K562 (cell line): Measurements from ENCODE around the gene CCSER2. TPM values are rescaled to one million over a fixed set of nuclear protein-coding genes. Genes with fewer than 3 reads are reported as not detected.

Experiments used
- ATAC-seq: fragments of 200-7000 bp; cut with Tn5 transposase; 3 replicates; pipeline ENCODE4 v1.9.1; 2020; ENCODE audit warnings: moderate library complexity
- BruUV-seq: library from RNA; stranded (reverse); fragments of 400-500 nt; replicated peaks from 2 replicates; lab custom pipeline; 2021; lab: Mats Ljungman, UMichigan
- CTCF ChIA-PET: fragments of 300-600 bp; formaldehyde crosslinking; extraction: SDS; loops from one replicate; lab custom pipeline; 2021; ENCODE audit warnings: low intra/inter-chr PET ratio; lab: Yijun Ruan, JAX
- POLR2A ChIA-PET: fragments of 300-600, 350-650 bp; sonication (Branson Sonifier 250); formaldehyde crosslinking; extraction: SDS; loops from one replicate; lab custom pipeline; 2021; ENCODE audit warnings: antibody characterized with exemption, inconsistent platforms; lab: Yijun Ruan, JAX
- DNase-seq, 4 experiments: peaks; one replicate each; pipeline versions ENCODE4 v3.0.0 to v3.0.0-alpha.2; 2011 to 2018; ENCODE audit warnings: low spot score in 3 of 4, mixed read lengths in 3 of 4; ENCODE audit errors: extremely low read depth in 1 of 4
- FAIRE-seq: peaks from 2 replicates; lab custom pipeline; 2011; peaks lifted over from hg19 to GRCh38; lab: Jason Lieb, UNC
- H2AFZ ChIP-seq: 2 replicates; pipeline ENCODE4 v1.6.0; 2011; ENCODE audit warnings: low read depth, low read length, control low read depth, inconsistent platforms
- H3K27ac ChIP-seq: fragments of 200-600 bp; 3 replicates; pipeline ENCODE4 v1.8.0; 2011; ENCODE audit warnings: low read depth, mild to moderate bottlenecking, control low read depth, inconsistent platforms, low read length, moderate library complexity, mixed read lengths; ENCODE audit errors: extremely low read depth
- H3K27me3 ChIP-seq, 2 experiments: fragments of 300-600 bp in 1 of 2; 2 replicates in 1 of 2; 3 replicates in 1 of 2; pipeline versions ENCODE4 v1.6.0 to v1.8.0; 2011; ENCODE audit warnings: inconsistent platforms in 2 of 2, low read length in 2 of 2, mild to moderate bottlenecking in 1 of 2, mixed read lengths in 1 of 2, moderate library complexity in 1 of 2; ENCODE audit not compliant: control insufficient read depth in 2 of 2, insufficient read depth in 2 of 2
- H3K36me3 ChIP-seq: fragments of 300-600 bp; 3 replicates; pipeline ENCODE4 v1.8.0; 2011; ENCODE audit warnings: mild to moderate bottlenecking, low read length, inconsistent platforms; ENCODE audit not compliant: control insufficient read depth, insufficient read depth
- H3K4me1 ChIP-seq, 2 experiments: fragments of 200-600 bp in 1 of 2; replicated peaks in 1 of 2; 2 replicates in 1 of 2; 3 replicates in 1 of 2; pipeline versions ENCODE4 v1.5.1 to v1.8.0; 2011; ENCODE audit warnings: inconsistent platforms in 2 of 2, low read length in 2 of 2, mild to moderate bottlenecking in 1 of 2, mixed read lengths in 1 of 2, moderate library complexity in 1 of 2; ENCODE audit not compliant: control insufficient read depth in 2 of 2, insufficient read depth in 2 of 2
- H3K4me2 ChIP-seq: 2 replicates; pipeline ENCODE4 v1.6.1; 2011; ENCODE audit warnings: low read length, control low read depth, inconsistent platforms, mixed read lengths; ENCODE audit not compliant: insufficient read depth
- H3K4me3 ChIP-seq: fragments of 200-600 bp; sonication (generic), shearing (Covaris generic); 2 replicates; pipeline ENCODE4 v1.5.1; 2016; ENCODE audit warnings: control low read depth, inconsistent platforms
- H3K79me2 ChIP-seq: fragments of 200-600 bp; 3 replicates; pipeline ENCODE4 v1.8.0; 2011; ENCODE audit warnings: low read length, inconsistent platforms; ENCODE audit not compliant: control insufficient read depth, insufficient read depth
- H3K9ac ChIP-seq, 2 experiments: 2 replicates each; pipeline versions ENCODE4 v1.6.0 to v1.6.1; 2011; ENCODE audit warnings: low read depth in 2 of 2, low read length in 2 of 2, control low read depth in 1 of 2, inconsistent platforms in 1 of 2, mild to moderate bottlenecking in 1 of 2, mixed read lengths in 1 of 2; ENCODE audit not compliant: insufficient read depth in 1 of 2
- H3K9me1 ChIP-seq: one replicate; pipeline ENCODE4 v1.6.0; 2011; ENCODE audit warnings: inconsistent platforms, mild to moderate bottlenecking, low read length, moderate library complexity; ENCODE audit not compliant: control insufficient read depth, insufficient read depth
- H3K9me3 ChIP-seq: replicated peaks from 2 replicates; pipeline ENCODE4 v1.5.1; 2011; ENCODE audit warnings: low read depth, low read length, inconsistent platforms; ENCODE audit not compliant: control insufficient read depth, insufficient read depth
- H4K20me1 ChIP-seq: replicated peaks from 2 replicates; pipeline ENCODE4 v1.6.1; 2011; ENCODE audit warnings: low read length, inconsistent platforms, mixed read lengths; ENCODE audit not compliant: control insufficient read depth, insufficient read depth
- CSDE1 ChIP-seq, 2 experiments: fragments of 450-650 bp; IDR thresholded peaks; 2 replicates each; pipeline ENCODE4 v1.6.1; 2016; ENCODE audit warnings: mild to moderate bottlenecking in 1 of 2
- HNRNPK ChIP-seq: fragments of 200-400 bp; formaldehyde crosslinking; IDR thresholded peaks from one replicate; pipeline ENCODE4 v1.6.1; 2018; ENCODE audit warnings: mild to moderate bottlenecking, low read depth, low read length; ENCODE audit not compliant: poor library complexity, severe bottlenecking
- MAFF ChIP-seq: IDR thresholded peaks from 2 replicates; pipeline ENCODE4 v1.6.1; 2012; ENCODE audit warnings: low read length, improper control_type of control experiment
- MCM2 ChIP-seq: fragments of 450-650 bp; IDR thresholded peaks from 2 replicates; pipeline ENCODE4 v1.6.1; 2017; ENCODE audit warnings: low read depth, mild to moderate bottlenecking
- NFRKB ChIP-seq: fragments of 450-650 bp; IDR thresholded peaks from 2 replicates; pipeline ENCODE4 v1.6.1; 2016; ENCODE audit warnings: low read depth
- SIN3A ChIP-seq, 2 experiments: fragments of 150-350 bp in 1 of 2; IDR thresholded peaks; 2 replicates each; pipeline ENCODE4 v1.6.1; 2011 to 2016; ENCODE audit warnings: borderline replicate concordance in 2 of 2, low read depth in 2 of 2, low read length in 2 of 2, mild to moderate bottlenecking in 2 of 2, moderate library complexity in 2 of 2; ENCODE audit not compliant: control insufficient read depth in 1 of 2
- ZBED1 ChIP-seq: IDR thresholded peaks from 2 replicates; pipeline ENCODE4 v1.6.1; 2014
- ZNF316 ChIP-seq: fragments of 450-650 bp; IDR thresholded peaks from 2 replicates; pipeline ENCODE4 v1.6.1; 2016
- ZNF717 ChIP-seq: fragments of 250-450 bp; sonication (Bioruptor Pico); IDR thresholded peaks from 2 replicates; pipeline ENCODE4 v1.5.0; 2021
- ZNF778 ChIP-seq: fragments of 450-650 bp; formaldehyde crosslinking; IDR thresholded peaks from 2 replicates; pipeline ENCODE4 v1.4.0; 2020; ENCODE audit warnings: mild to moderate bottlenecking, moderate library complexity
- WGBS: fragments of 100-300 bp; shearing (Covaris generic); methylation state at CpG from one replicate; pipeline ENCODE4 v1.1.6; 2016; ENCODE audit warnings: low coverage, mixed read lengths; ENCODE audit not compliant: insufficient coverage; ENCODE audit errors: missing lambda C conversion rate; 5-methylcytosine and 5-hydroxymethylcytosine counted together
- in situ Hi-C: fragments of 300-500 bp; cut with MboI; formaldehyde crosslinking; loops from 4 replicates; pipeline ENCODE4 v1.15.0; 2018; ENCODE audit warnings: inconsistent platforms, mixed read lengths
- intact Hi-C: fragments of 100-400 bp; cut with micrococcal nuclease; formaldehyde crosslinking; loops from 2 replicates; pipeline ENCODE4 v1.14.2; 2022
- polyA plus RNA-seq, 8 experiments: library from polyadenylated mRNA; depleted of rRNA in 4 of 8; stranded (reverse) in 5 of 8; unstranded in 3 of 8; fragments of >200 nt; fragmentation: Nextera tagmentation in 2 of 8; fragmentation: Illumina TruSeq in 1 of 8; extraction: Ambion mirVana in 2 of 8; extraction: Trizol in 1 of 8; gene quantifications; 2 replicates each; pipeline versions ENCODE4 v1.2.1 to v1.2.3, GENCODE V29; 2011 to 2014; ENCODE audit warnings: inconsistent platforms in 1 of 8, missing spikeins in 1 of 8
- total RNA-seq, 7 experiments: library from RNA; depleted of rRNA in 6 of 7; stranded (reverse); fragments of >200 nt in 6 of 7; fragmentation: Illumina TruSeq in 2 of 7; extraction: Trizol in 2 of 7; gene quantifications; 2 replicates each; pipeline versions ENCODE4 v1.2.1 to v1.2.3, GENCODE V29; 2011 to 2021; ENCODE audit warnings: low replicate concordance in 1 of 7
- TF ChIP-seq, protein P1 (sequence below): sonication (generic); formaldehyde crosslinking; IDR thresholded peaks from 2 replicates; pipeline ENCODE4 v1.8.0; 2022; ENCODE audit warnings: mild to moderate bottlenecking, missing genetic modification reagents
- TF ChIP-seq, protein P2 (sequence below): IDR thresholded peaks from 2 replicates; pipeline ENCODE4 v1.6.1; 2016; ENCODE audit warnings: missing genetic modification characterization, missing compliant biosample characterization
- TF ChIP-seq, protein P3 (sequence below): sonication (generic); formaldehyde crosslinking; IDR thresholded peaks from 2 replicates; pipeline ENCODE4 v1.8.1; 2022; ENCODE audit warnings: missing genetic modification reagents
- TF ChIP-seq, protein P4 (sequence below): sonication (generic); formaldehyde crosslinking; IDR thresholded peaks from 2 replicates; pipeline ENCODE4 v1.8.0; 2022; ENCODE audit warnings: missing genetic modification reagents, mild to moderate bottlenecking, borderline replicate concordance

The CCSER2 gene
- total and polyA plus RNA-seq, 9 of the 15 experiments (the other 6 are each of a cell fraction or from before 2014, with no cell fraction given), result 2.7 to 15.1 (median 9.7) TPM

DNA sequence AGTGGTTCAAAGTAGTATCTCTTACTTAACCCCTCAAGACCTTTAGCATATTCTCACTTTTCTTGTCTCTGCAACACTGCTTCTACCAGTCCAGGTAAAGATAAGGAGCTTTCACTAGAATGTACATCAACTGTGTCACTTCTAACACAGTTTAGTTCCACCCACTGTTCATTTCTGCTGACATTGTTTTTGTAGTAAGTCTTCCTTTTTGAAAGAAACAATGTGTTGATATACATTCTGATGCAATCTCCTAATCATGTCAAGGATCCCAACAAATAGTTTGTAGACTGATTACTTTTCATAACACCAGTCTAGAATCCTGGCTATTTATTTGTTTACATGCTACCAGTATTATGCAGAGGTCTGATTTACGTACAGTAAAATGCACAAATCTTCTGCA lies 47.5 kb downstream of the CCSER2 start:
- intact Hi-C loops, result loop anchor here (1.0 to 10.0 kb wide), 3 partner anchors 112 to 339 kb away; no protein-coding TSS in a partner anchor
- CTCF ChIA-PET, result interaction anchor here (0.8 to 5.4 kb wide), 3 partner anchors 111 to 162 kb away, joined by 4 to 58 read pairs (median 13); no protein-coding TSS in a partner anchor
- no peak for DNase-seq
- Histone ChIP-seq H3K4me1 (no peaks in the 10 kb centered on the region), H3K79me2 (no peaks in the 10 kb centered on the region), H2AFZ (no peak overlapping the region), H3K27ac (no peak overlapping the region), H3K4me2 (no peak overlapping the region), H3K36me3 (peaks cover 9% of the 10 kb centered on the region; the same call in 2 of the 3 replicates), H3K9ac (no peak overlapping the region), H3K9me1 (no peaks in the 10 kb centered on the region), H3K9me3 (no peaks in the 10 kb centered on the region), H4K20me1 (no peaks in the 10 kb centered on the region), H3K27me3 (no peaks in the 10 kb centered on the region), H3K4me3 (no peak overlapping the region)
- no peak for ATAC-seq
- in situ Hi-C loops, result no loop called here
- POLR2A ChIA-PET, result no interaction called here
- no peak for FAIRE-seq
- BruUV-seq, result no TSS peak
- WGBS, result 79% methylated on average over 1 of the region's 1 CpG
- TF ChIP-seq NFRKB (no peak), MCM2 (no peak), ZNF778 (no peak), ZBED1 (no peak), ZNF717 (CRISPR knock-in tag) (no peak), SIN3A (IDR thresholded peaks at IDR 0.05; ENCODE audit: borderline replicate concordance in 2 of 2, control insufficient read depth in 1 of 2, low read depth in 2 of 2, low read length in 2 of 2) (no peak), MAFF (peak; percentile 20; the same call in 1 of the 2 replicates), ZNF316 (peak; percentile 63), CSDE1 (IDR thresholded peaks at IDR 0.05) (no peak), HNRNPK (no peak)
- TF ChIP-seq, protein P1, sequence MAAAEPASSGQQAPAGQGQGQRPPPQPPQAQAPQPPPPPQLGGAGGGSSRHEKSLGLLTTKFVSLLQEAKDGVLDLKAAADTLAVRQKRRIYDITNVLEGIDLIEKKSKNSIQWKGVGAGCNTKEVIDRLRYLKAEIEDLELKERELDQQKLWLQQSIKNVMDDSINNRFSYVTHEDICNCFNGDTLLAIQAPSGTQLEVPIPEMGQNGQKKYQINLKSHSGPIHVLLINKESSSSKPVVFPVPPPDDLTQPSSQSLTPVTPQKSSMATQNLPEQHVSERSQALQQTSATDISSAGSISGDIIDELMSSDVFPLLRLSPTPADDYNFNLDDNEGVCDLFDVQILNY (CRISPR knock-in tag), result no peak
- TF ChIP-seq, protein P2, sequence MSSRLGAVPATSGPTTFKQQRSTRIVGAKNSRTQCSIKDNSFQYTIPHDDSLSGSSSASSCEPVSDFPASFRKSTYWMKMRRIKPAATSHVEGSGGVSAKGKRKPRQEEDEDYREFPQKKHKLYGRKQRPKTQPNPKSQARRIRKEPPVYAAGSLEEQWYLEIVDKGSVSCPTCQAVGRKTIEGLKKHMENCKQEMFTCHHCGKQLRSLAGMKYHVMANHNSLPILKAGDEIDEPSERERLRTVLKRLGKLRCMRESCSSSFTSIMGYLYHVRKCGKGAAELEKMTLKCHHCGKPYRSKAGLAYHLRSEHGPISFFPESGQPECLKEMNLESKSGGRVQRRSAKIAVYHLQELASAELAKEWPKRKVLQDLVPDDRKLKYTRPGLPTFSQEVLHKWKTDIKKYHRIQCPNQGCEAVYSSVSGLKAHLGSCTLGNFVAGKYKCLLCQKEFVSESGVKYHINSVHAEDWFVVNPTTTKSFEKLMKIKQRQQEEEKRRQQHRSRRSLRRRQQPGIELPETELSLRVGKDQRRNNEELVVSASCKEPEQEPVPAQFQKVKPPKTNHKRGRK (tag), result 0 out of 2 replicates have a peak, but pooled peaks have one; percentile 5
- TF ChIP-seq, protein P3, sequence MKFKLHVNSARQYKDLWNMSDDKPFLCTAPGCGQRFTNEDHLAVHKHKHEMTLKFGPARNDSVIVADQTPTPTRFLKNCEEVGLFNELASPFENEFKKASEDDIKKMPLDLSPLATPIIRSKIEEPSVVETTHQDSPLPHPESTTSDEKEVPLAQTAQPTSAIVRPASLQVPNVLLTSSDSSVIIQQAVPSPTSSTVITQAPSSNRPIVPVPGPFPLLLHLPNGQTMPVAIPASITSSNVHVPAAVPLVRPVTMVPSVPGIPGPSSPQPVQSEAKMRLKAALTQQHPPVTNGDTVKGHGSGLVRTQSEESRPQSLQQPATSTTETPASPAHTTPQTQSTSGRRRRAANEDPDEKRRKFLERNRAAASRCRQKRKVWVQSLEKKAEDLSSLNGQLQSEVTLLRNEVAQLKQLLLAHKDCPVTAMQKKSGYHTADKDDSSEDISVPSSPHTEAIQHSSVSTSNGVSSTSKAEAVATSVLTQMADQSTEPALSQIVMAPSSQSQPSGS (CRISPR knock-in tag), result no peak
- TF ChIP-seq, protein P4, sequence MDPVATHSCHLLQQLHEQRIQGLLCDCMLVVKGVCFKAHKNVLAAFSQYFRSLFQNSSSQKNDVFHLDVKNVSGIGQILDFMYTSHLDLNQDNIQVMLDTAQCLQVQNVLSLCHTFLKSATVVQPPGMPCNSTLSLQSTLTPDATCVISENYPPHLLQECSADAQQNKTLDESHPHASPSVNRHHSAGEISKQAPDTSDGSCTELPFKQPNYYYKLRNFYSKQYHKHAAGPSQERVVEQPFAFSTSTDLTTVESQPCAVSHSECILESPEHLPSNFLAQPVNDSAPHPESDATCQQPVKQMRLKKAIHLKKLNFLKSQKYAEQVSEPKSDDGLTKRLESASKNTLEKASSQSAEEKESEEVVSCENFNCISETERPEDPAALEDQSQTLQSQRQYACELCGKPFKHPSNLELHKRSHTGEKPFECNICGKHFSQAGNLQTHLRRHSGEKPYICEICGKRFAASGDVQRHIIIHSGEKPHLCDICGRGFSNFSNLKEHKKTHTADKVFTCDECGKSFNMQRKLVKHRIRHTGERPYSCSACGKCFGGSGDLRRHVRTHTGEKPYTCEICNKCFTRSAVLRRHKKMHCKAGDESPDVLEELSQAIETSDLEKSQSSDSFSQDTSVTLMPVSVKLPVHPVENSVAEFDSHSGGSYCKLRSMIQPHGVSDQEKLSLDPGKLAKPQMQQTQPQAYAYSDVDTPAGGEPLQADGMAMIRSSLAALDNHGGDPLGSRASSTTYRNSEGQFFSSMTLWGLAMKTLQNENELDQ (CRISPR knock-in tag), result no peak
